ENCODE measurements around the gene MRPL53.

- TF ChIP-seq ARNT (IDR thresholded peaks at IDR 0.05) (no peak), FOXA1 (IDR thresholded peaks at IDR 0.05) (no peak), SUZ12 (IDR thresholded peaks at IDR 0.05) (no peak), ELF4 (IDR thresholded peaks at IDR 0.05) (no peak), FOXM1 (IDR thresholded peaks at IDR 0.05; ENCODE audit: borderline replicate concordance) (no peak), CTBP1 (IDR thresholded peaks at IDR 0.05; ENCODE audit: borderline replicate concordance) (no peak), BHLHE40 (IDR thresholded peaks at IDR 0.05; ENCODE audit: borderline replicate concordance) (no peak), L3MBTL2 (conservative IDR thresholded peaks at IDR 0.05) (no peak), SP1 (IDR thresholded peaks at IDR 0.05) (no peak), ZNF384 (IDR thresholded peaks at IDR 0.05) (no peak), FOXK2 (IDR thresholded peaks at IDR 0.05) (no peak), PKNOX1 (IDR thresholded peaks at IDR 0.05) (no peak)
Observed at GRCh38 chr2:74514368-74515270, 42.1 kb upstream of the MRPL53 start, which contains the start of gene TLX2.
